Neutrophil (primary cell): Measurements from ENCODE around the gene DNLZ.
A peak's percentile ranks its signal among the peaks of the same experiment; 100 is the strongest.

ENCODE experiments used
- H3K27ac ChIP-seq: fragments of 200-600 bp; sonication (generic); 2 replicates; pipeline ENCODE4 v1.5.1; 2016; ENCODE audit warnings: mild to moderate bottlenecking, moderate library complexity
- H3K27me3 ChIP-seq: fragments of 200-600 bp; sonication (generic); 2 replicates; pipeline ENCODE4 v1.6.0; 2016; ENCODE audit warnings: mild to moderate bottlenecking
- H3K36me3 ChIP-seq: fragments of 200-600 bp; sonication (generic); 2 replicates; pipeline ENCODE4 v1.5.1; 2017
- H3K4me1 ChIP-seq, 2 experiments: fragments of 200-600 bp in 1 of 2; sonication (generic) in 1 of 2; 1 replicate in 1 of 2; 2 replicates in 1 of 2; pipeline versions ENCODE4 v1.5.1 to v1.6.1; 2013 to 2016; ENCODE audit warnings: low read depth in 1 of 2, low read length in 1 of 2, mild to moderate bottlenecking in 1 of 2, moderate library complexity in 1 of 2; ENCODE audit not compliant: control insufficient read depth in 1 of 2, insufficient read depth in 1 of 2
- H3K4me3 ChIP-seq, 2 experiments: fragments of 200-600 bp in 1 of 2; sonication (generic) in 1 of 2; 1 replicate in 1 of 2; 2 replicates in 1 of 2; pipeline ENCODE4 v1.5.1; 2013 to 2016; ENCODE audit warnings: low read depth in 1 of 2, low read length in 1 of 2, mild to moderate bottlenecking in 1 of 2, moderate library complexity in 1 of 2
- H3K9me3 ChIP-seq: fragments of 200-600 bp; sonication (generic); 2 replicates; pipeline ENCODE4 v1.5.1; 2016
- CTCF ChIP-seq: fragments of 200-600 bp; sonication (generic); IDR thresholded peaks from 2 replicates; pipeline ENCODE4 v1.5.1; 2016; ENCODE audit warnings: antibody characterized with exemption

DNLZ gene

GRCh38 chr9:136363949-136364748 is 605 bp upstream of the DNLZ start:
- no peak for TF ChIP-seq CTCF
- Histone ChIP-seq H3K4me1 (peaks cover 30 to 39% of the 10 kb centered on the region in 2 experiments), H3K36me3 (no peaks in the 10 kb centered on the region), H3K27ac (peak overlapping the region; percentile 92), H3K27me3 (no peaks in the 10 kb centered on the region), H3K9me3 (no peaks in the 10 kb centered on the region), H3K4me3 (peak overlapping the region; percentile 79 to 88)

- TF ChIP-seq CTCF: no peak
- Histone ChIP-seq H3K9me3 (no peaks in the 10 kb centered on the region), H3K4me3 (no peak overlapping the region), H3K36me3 (no peaks in the 10 kb centered on the region), H3K4me1 (peaks cover 30 to 39% of the 10 kb centered on the region in 2 experiments), H3K27me3 (no peaks in the 10 kb centered on the region), H3K27ac (peak overlapping the region; percentile 92)
Observed at GRCh38 chr9:136362450-136362784, 1.1 kb downstream of the DNLZ start.

GRCh38 chr9:136361754-136362449 is 1.6 kb downstream of the DNLZ start:
- no peak for TF ChIP-seq CTCF
- no peaks in the 10 kb centered on the region for H3K36me3 ChIP-seq
- peak overlapping the region; percentile 92 for H3K27ac ChIP-seq
- no peaks in the 10 kb centered on the region for H3K27me3 ChIP-seq
- H3K9me3 ChIP-seq: no peaks in the 10 kb centered on the region
- no peak overlapping the region for H3K4me3 ChIP-seq
- H3K4me1 ChIP-seq: peaks cover 30 to 39% of the 10 kb centered on the region in 2 experiments

- Histone ChIP-seq H3K27me3 (no peaks in the 10 kb centered on the region), H3K27ac (no peak overlapping the region), H3K36me3 (no peaks in the 10 kb centered on the region), H3K4me1 (peaks cover 24 to 32% of the 10 kb centered on the region in 2 experiments), H3K9me3 (no peaks in the 10 kb centered on the region), H3K4me3 (no peak overlapping the region)
- no peak for TF ChIP-seq CTCF
Observed at GRCh38 chr9:136361047-136361753, 2.3 kb downstream of the DNLZ start.

- Histone ChIP-seq H3K4me1 (peaks cover 13 to 21% of the 10 kb centered on the region in 2 experiments), H3K36me3 (no peaks in the 10 kb centered on the region), H3K27ac (no peak overlapping the region), H3K4me3 (no peak overlapping the region), H3K9me3 (no peaks in the 10 kb centered on the region), H3K27me3 (no peaks in the 10 kb centered on the region)
- no peak for TF ChIP-seq CTCF
Observed at GRCh38 chr9:136359774-136360718, 3.5 kb downstream of the DNLZ start.
